ENCODE results near the gene CEACAM19. TPM values are rescaled to one million over a fixed set of nuclear protein-coding genes. Genes with fewer than 3 reads are reported as not detected.
"Not testable (repeated sequence)": the region's sequence is repeated elsewhere in the genome, so short reads cannot be mapped to it uniquely, and the experiment has no call there.

CEACAM19 gene
- total RNA-seq, 4 donors from 2014 or later: 2.5 to 5.1 (median 3.7) TPM

DNA sequence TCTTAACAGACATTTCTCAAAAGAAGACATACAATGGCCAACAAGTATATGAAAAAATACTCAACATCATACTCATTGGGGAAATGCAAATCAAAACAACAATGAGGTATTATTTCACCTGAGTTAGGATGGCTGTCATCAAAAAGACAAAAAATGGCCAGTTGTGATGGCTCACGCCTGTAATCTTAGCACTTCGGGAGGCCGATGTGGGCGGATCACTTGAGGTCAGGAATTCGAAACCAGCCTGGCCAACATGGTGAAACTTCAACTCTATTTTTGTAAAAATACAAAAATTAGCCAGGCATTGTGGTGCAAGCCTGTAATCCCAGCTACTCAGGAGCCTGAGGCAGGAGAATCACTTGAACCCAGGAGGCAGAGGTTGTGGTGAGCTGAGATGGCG is 49.7 kb downstream of the CEACAM19 start:
- TF ChIP-seq POLR2AphosphoS5 (IDR thresholded peaks at IDR 0.05) (no peak), POLR2A (IDR thresholded peaks at IDR 0.05; ENCODE audit: low read depth) (no peak), EP300 (IDR thresholded peaks at IDR 0.05) (no peak)
- TF ChIP-seq, protein P1, sequence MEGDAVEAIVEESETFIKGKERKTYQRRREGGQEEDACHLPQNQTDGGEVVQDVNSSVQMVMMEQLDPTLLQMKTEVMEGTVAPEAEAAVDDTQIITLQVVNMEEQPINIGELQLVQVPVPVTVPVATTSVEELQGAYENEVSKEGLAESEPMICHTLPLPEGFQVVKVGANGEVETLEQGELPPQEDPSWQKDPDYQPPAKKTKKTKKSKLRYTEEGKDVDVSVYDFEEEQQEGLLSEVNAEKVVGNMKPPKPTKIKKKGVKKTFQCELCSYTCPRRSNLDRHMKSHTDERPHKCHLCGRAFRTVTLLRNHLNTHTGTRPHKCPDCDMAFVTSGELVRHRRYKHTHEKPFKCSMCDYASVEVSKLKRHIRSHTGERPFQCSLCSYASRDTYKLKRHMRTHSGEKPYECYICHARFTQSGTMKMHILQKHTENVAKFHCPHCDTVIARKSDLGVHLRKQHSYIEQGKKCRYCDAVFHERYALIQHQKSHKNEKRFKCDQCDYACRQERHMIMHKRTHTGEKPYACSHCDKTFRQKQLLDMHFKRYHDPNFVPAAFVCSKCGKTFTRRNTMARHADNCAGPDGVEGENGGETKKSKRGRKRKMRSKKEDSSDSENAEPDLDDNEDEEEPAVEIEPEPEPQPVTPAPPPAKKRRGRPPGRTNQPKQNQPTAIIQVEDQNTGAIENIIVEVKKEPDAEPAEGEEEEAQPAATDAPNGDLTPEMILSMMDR (IDR thresholded peaks at IDR 0.05): no peak
- WGBS: 78% methylated on average over 6 of the region's 6 CpGs
- H3K27me3 ChIP-seq: no peaks in the 10 kb centered on the region
- DNase-seq (ENCODE audit: extremely low spot score): no peak
- no peak overlapping the region for H3K27ac ChIP-seq (replicated peaks in 1 of 4)
- no peak overlapping the region for H3K4me3 ChIP-seq
- H3K36me3 ChIP-seq: no peaks in the 10 kb centered on the region
- intact Hi-C loops (cut with DNase I): loop anchor here (5.0 kb wide), 1 partner anchor 34 kb away; no protein-coding TSS in a partner anchor
- peaks cover 42 to 65% (median 53%) of the 10 kb centered on the region in 4 donors for H3K4me1 ChIP-seq
- no peaks in the 10 kb centered on the region for H3K9me3 ChIP-seq

GRCh38 chr19:44721369-44721768 is 50.1 kb downstream of the CEACAM19 start:
- not testable (repeated sequence) for H3K9me3 ChIP-seq; H3K27ac ChIP-seq (replicated peaks in 1 of 4); H3K36me3 ChIP-seq; DNase-seq (ENCODE audit: extremely low spot score); H3K4me3 ChIP-seq; H3K27me3 ChIP-seq
- intact Hi-C loops (cut with DNase I): loop anchor here (5.0 kb wide), 1 partner anchor 34 kb away; no protein-coding TSS in a partner anchor
- peaks cover 42 to 65% (median 53%) of the 10 kb centered on the region in 4 donors for H3K4me1 ChIP-seq
- 89% methylated on average over 5 of the region's 5 CpGs for WGBS

DNA sequence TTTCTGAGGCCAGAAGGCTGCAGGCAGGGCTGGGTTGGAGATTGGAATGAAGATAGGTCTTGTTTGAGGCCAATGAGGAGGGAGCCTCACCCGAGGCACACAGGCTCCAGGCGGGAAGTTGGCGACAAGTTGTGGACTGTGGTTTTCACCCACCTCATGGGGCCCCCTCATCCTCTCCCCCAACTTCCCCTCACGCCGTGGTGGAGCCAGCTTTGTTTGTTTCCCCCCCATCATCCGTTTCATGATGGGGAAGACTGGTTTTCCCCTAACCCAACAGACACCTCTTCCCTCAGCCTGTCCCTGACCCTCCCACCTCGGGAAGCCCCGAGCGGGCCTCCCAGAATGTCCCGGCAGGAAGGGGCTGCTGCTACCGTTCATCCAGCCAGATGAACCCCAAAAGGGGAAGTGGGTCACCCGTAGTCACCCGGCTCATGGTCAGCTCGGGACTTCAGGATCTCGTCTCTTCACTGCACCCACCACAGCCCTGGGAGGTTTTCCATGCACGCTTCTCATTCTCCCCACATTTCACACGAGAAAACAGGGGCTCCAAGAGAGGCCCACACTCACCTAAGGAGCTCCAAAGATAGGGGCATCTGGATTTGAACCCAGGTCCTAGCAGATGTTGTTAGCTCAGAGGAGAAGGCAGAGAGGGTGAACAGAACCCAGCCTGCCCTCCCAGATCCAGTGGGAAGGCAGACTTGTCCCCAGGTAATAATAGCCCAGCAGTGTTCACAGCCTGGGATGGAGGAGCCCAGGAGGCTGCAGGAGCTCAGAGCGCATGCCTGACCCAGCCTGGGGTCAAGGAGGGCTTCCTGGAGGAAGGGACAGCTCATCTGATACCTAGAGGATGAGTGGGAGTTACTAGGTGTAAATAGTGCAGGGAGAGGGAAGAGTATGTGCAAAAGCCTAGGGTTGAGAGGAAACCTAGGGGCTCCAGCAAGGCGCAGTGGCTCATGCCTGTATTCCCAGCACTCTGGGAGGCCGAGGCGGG is 51.1 kb downstream of the CEACAM19 start:
- peaks cover 42 to 58% (median 53%) of the 10 kb centered on the region in 4 donors for H3K4me1 ChIP-seq
- intact Hi-C loops (cut with DNase I): loop anchor here (5.0 kb wide), 1 partner anchor 35 kb away; no protein-coding TSS in a partner anchor
- no peak for DNase-seq (ENCODE audit: extremely low spot score)
- WGBS: 40% methylated on average over 19 of the region's 21 CpGs
- H3K27me3 ChIP-seq: no peaks in the 10 kb centered on the region
- H3K9me3 ChIP-seq: no peaks in the 10 kb centered on the region
- peak overlapping the region in 2 of 4 donors; percentile 8 to 52 for H3K27ac ChIP-seq (replicated peaks in 1 of 4)
- H3K36me3 ChIP-seq: no peaks in the 10 kb centered on the region
- TF ChIP-seq POLR2A (IDR thresholded peaks at IDR 0.05; ENCODE audit: low read depth) (no peak), POLR2AphosphoS5 (IDR thresholded peaks at IDR 0.05) (no peak), EP300 (IDR thresholded peaks at IDR 0.05) (no peak)
- TF ChIP-seq, protein P1 (IDR thresholded peaks at IDR 0.05): no peak
- H3K4me3 ChIP-seq: no peak overlapping the region

DNA sequence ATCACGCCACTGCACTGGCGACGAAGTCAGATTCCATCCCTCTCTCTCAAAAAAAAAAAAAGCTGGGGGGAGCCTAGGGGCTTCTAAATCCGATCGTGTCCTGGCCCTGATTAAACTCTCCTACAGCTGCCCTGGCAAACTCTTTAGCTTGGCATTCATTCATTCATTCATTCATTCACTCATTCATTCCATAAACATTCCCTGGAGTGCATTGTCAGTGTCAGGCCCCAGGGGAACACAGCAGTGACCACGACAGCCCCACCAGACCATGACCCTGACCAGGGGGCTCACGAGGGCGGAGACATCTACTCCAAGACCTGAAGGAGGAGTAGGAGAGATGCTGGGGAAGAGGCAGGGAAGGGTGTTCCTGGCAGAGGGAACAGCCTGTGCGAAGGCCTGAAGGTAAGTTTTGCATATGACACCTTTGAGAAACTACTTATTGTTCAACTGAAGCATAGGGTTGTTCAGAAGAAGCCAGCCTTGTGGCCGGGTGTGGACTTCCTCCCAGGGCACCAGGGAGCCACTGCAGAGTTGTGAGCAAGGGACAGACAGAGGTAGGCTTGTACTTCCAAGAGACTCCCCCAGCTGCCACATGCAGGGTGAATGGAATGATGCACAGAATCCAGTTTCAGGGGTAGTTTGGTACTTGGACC is 52.1 kb downstream of the CEACAM19 start:
- H3K27me3 ChIP-seq: no peaks in the 10 kb centered on the region
- no peak overlapping the region for H3K4me3 ChIP-seq
- H3K4me1 ChIP-seq: peaks cover 38 to 48% (median 44%) of the 10 kb centered on the region in 4 donors
- no peak for DNase-seq (ENCODE audit: extremely low spot score)
- intact Hi-C loops (cut with DNase I): loop anchor here (5.0 kb wide), 1 partner anchor 36 kb away; no protein-coding TSS in a partner anchor
- no peak overlapping the region for H3K27ac ChIP-seq (replicated peaks in 1 of 4)
- WGBS: 54% methylated on average over 10 of the region's 10 CpGs
- no peaks in the 10 kb centered on the region for H3K9me3 ChIP-seq
- H3K36me3 ChIP-seq: no peaks in the 10 kb centered on the region
- TF ChIP-seq POLR2A (IDR thresholded peaks at IDR 0.05; ENCODE audit: low read depth): no peak
- TF ChIP-seq POLR2AphosphoS5 (IDR thresholded peaks at IDR 0.05): no peak
- no peak for TF ChIP-seq EP300 (IDR thresholded peaks at IDR 0.05)
- TF ChIP-seq, protein P1 (IDR thresholded peaks at IDR 0.05): no peak

GRCh38 chr19:44723952-44724319 is 52.7 kb downstream of the CEACAM19 start:
- peak; percentile 95 for DNase-seq (ENCODE audit: extremely low spot score)
- 49% methylated on average over 2 of the region's 7 CpGs for WGBS
- Histone ChIP-seq H3K4me3 (no peak overlapping the region), H3K36me3 (no peaks in the 10 kb centered on the region), H3K27ac (replicated peaks in 1 of 4) (peak overlapping the region in 2 of 4 donors; percentile 21 to 49), H3K9me3 (no peaks in the 10 kb centered on the region), H3K27me3 (no peaks in the 10 kb centered on the region), H3K4me1 (peaks cover 33 to 43% (median 39%) of the 10 kb centered on the region in 4 donors)
- TF ChIP-seq EP300 (IDR thresholded peaks at IDR 0.05): no peak
- TF ChIP-seq, protein P1 (IDR thresholded peaks at IDR 0.05): peak; percentile 95 to 98 (median 97)
- TF ChIP-seq POLR2AphosphoS5 (IDR thresholded peaks at IDR 0.05): peak in 1 of 2 donors; percentile 56
- intact Hi-C loops (cut with DNase I): loop anchor here (1.0 to 5.0 kb wide), 2 partner anchors 37 to 46 kb away; no protein-coding TSS in a partner anchor
